LNCaP clone FGC (cell line): Measurements from ENCODE around the gene ZDHHC3.

Source experiments
- DNase-seq: peaks from one replicate; pipeline ENCODE4 v3.0.0-alpha.2; 2011; ENCODE audit warnings: low read depth
- H3K4me3 ChIP-seq: 2 replicates; pipeline ENCODE4 v1.5.1; 2011; ENCODE audit warnings: mild to moderate bottlenecking, low read depth, low read length, control low read depth
- TF ChIP-seq, protein P1 (sequence below): IDR thresholded peaks from 2 replicates; pipeline ENCODE4 v1.5.1; 2012; ENCODE audit warnings: mild to moderate bottlenecking; ENCODE audit not compliant: control insufficient read depth, insufficient read depth; ENCODE audit errors: extremely low read depth

ZDHHC3 gene

DNA sequence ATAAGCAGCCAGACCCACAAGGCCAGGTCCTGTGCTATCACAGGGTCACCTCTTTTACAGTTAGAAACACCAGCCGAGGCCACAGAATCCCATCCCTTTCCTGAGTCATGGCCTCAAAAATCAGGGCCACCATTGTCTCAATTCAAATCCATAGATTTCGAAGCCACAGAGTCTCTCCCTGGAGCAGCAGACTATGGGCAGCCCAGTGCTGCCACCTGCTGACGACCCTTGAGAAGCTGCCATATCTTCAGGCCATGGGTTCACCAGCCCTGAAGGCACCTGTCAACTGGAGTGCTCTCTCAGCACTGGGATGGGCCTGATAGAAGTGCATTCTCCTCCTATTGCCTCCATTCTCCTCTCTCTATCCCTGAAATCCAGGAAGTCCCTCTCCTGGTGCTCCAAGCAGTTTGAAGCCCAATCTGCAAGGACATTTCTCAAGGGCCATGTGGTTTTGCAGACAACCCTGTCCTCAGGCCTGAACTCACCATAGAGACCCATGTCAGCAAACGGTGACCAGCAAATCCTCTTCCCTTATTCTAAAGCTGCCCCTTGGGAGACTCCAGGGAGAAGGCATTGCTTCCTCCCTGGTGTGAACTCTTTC lies 62.0 kb downstream of the ZDHHC3 start:
- no peak overlapping the region for H3K4me3 ChIP-seq
- TF ChIP-seq, protein P1, sequence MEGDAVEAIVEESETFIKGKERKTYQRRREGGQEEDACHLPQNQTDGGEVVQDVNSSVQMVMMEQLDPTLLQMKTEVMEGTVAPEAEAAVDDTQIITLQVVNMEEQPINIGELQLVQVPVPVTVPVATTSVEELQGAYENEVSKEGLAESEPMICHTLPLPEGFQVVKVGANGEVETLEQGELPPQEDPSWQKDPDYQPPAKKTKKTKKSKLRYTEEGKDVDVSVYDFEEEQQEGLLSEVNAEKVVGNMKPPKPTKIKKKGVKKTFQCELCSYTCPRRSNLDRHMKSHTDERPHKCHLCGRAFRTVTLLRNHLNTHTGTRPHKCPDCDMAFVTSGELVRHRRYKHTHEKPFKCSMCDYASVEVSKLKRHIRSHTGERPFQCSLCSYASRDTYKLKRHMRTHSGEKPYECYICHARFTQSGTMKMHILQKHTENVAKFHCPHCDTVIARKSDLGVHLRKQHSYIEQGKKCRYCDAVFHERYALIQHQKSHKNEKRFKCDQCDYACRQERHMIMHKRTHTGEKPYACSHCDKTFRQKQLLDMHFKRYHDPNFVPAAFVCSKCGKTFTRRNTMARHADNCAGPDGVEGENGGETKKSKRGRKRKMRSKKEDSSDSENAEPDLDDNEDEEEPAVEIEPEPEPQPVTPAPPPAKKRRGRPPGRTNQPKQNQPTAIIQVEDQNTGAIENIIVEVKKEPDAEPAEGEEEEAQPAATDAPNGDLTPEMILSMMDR = peak; percentile 81
- DNase-seq = peak; percentile 34

DNA sequence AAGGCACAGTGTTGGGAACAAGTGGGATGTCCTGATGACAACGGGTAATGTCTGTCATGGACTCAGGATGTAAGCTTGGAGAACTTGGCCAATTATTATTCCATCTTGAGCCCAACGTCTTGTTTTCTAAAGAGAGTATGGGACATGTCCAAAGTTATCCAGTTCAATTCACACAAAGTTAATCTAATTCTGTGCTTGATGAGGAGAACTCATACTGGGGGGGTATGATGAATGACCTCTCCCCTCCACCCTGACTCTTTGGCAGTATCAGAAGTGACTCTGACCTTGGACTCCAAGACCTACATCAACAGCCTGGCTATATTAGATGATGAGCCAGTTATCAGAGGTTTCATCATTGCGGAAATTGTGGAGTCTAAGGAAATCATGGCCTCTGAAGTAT lies 65.3 kb downstream of the ZDHHC3 start:
- no peak for DNase-seq
- H3K4me3 ChIP-seq = no peak overlapping the region
- TF ChIP-seq, protein P1 = no peak

DNA sequence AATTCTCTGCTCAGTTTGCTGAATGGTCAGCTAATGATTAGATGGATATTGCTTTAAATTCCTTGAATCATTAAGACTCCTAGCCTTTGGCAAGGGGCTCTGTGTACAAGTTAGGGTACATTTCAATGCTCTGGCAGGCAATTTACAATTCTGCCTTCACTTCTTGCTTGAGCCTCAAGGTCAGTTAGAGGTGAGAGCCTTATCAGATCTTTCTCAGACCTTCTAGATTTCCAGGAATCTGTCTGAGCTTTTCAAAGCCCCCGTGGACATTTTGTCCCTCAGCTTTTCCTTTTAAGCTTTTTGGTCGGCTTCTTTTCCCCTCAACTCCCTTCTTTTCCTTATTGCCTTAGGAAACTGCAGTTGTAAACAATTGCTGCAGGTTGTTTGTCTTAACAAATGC lies 66.9 kb downstream of the ZDHHC3 start:
- H3K4me3 ChIP-seq = no peak overlapping the region

DNA sequence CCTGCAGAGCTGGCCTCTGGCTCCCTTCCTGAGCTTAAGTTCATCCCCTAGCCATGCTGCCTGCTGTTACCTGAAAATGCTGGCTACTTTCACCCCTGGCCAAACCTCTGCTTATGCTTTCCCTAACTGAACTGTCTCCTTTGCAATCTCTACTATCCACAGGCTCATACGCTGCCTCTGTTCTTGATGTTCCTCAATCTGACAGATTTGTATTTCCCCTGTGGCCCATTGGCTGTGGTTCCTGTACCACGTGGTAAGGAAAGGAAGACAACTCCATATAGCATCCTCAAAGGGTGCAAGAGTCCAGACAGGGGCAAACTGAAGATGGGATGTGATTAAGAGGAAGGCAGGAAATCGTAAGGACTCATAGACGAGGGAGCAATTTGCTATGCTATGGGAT lies 68.4 kb downstream of the ZDHHC3 start:
- DNase-seq = no peak

More for the DNA sequence above, 66.9 kb downstream of the ZDHHC3 start:
- no peak for DNase-seq
- TF ChIP-seq, protein P1 = no peak

DNA sequence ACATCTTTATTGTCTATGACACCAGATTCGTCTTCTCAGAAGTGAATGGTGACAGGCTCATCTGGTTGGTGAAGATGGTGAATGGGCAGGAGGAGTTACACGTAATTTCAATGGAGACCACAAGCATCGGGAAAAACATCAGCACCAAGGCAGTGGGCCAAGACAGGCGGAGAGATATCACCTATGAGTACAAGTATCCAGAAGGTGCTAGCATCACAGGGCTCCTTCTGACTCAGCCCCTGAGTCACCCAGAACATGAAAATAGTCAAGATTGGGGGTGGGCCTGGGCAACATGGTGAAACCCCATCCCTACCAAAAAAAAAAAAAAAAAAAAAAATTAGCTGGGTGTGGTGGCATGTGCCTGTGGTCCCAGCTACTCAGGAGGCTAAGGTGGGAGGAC lies 69.0 kb downstream of the ZDHHC3 start:
- H3K4me3 ChIP-seq = no peak overlapping the region
- no peak for DNase-seq
- TF ChIP-seq, protein P1 = no peak

More for the DNA sequence above, 68.4 kb downstream of the ZDHHC3 start:
- TF ChIP-seq, protein P1 = no peak
- no peak overlapping the region for H3K4me3 ChIP-seq

DNA sequence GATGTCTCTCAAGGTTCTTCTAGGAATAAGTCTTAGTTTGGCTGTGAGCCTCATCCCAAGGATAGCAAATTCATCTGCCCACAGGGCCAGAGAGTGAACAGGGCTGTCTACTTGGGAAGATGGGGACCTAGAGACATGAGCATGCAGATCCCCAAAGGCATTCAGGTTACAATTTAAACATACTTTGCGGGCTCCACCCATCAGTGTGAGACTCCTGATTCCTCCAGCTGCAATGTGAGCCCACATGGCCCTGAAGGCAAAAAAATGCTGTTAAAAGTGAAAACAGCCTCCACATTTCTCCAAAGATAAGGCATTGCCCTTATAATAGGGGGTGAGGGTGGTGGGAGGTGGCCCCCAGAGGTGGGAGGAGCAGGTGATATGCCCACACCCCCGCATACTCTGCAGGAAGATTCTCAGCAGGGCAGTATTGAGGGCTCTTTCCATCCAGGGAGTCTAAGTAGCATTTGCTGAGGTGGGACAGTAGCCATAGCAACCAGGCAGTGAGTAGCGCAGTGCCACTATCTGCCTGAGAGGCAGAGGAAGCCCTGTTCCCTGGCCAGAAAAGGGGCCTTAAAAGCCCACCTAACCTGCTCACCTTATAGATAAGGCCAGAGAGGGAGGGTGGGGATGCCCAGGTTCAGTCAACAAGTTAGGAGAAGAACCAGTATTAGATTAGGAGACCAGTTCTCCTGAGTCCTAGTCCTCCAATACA lies 70.4 kb downstream of the ZDHHC3 start:
- TF ChIP-seq, protein P1 = no peak
- no peak for DNase-seq
- H3K4me3 ChIP-seq = no peak overlapping the region
